ENCODE measurements around the gene TMCC1.

GRCh38 chr3:129658110-129658843 is 235.2 kb downstream of the TMCC1 start:
- TF ChIP-seq CTCF (conservative IDR thresholded peaks at IDR 0.05; ENCODE audit: low read length) (no peak), EZH2phosphoT487 (IDR thresholded peaks at IDR 0.05; ENCODE audit: borderline replicate concordance) (no peak)
